C4-2B (cell line): Measurements from ENCODE around the gene HAUS3.

Source experiments
- H3K27ac ChIP-seq: fragments of 450-650 bp; 2 replicates; pipeline ENCODE4 v1.5.1; 2017
- ZFX ChIP-seq: fragments of 450-650 bp; IDR thresholded peaks from 2 replicates; pipeline ENCODE4 v1.6.1; 2017
- TF ChIP-seq, protein P1 (sequence below): fragments of 450-650 bp; conservative IDR thresholded peaks from 2 replicates; pipeline ENCODE4 v1.5.1; 2017; ENCODE audit warnings: mild to moderate bottlenecking

HAUS3 gene

DNA sequence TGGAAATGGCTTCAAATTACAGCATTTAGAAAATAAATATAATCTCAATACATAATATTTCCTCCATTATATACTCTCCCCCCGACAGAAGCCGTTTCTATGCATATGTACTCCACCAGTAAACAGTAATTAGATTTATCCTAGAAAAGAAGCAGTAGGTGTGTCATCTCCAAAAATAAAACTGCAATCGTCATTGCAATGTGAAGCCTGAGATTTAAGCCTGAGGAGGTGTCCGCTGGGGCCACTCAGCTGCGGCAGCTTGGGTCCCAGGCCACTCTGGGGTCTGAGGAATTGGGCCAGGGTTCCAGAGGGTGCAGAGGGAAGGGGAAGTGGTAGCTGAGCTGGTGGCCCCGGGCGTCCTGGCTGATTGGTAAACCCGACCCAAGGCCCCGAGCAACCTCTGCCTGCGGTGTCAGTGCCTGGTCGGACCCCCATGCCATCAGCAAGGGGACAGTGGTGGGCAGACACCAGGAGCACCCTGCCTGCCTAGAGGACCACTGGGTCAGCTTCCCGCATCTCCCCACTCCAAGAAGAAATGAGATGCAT lies 27.8 kb upstream of the HAUS3 start:
- TF ChIP-seq, protein P1, sequence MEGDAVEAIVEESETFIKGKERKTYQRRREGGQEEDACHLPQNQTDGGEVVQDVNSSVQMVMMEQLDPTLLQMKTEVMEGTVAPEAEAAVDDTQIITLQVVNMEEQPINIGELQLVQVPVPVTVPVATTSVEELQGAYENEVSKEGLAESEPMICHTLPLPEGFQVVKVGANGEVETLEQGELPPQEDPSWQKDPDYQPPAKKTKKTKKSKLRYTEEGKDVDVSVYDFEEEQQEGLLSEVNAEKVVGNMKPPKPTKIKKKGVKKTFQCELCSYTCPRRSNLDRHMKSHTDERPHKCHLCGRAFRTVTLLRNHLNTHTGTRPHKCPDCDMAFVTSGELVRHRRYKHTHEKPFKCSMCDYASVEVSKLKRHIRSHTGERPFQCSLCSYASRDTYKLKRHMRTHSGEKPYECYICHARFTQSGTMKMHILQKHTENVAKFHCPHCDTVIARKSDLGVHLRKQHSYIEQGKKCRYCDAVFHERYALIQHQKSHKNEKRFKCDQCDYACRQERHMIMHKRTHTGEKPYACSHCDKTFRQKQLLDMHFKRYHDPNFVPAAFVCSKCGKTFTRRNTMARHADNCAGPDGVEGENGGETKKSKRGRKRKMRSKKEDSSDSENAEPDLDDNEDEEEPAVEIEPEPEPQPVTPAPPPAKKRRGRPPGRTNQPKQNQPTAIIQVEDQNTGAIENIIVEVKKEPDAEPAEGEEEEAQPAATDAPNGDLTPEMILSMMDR = no peak
- TF ChIP-seq ZFX = no peak
- no peak overlapping the region for H3K27ac ChIP-seq

DNA sequence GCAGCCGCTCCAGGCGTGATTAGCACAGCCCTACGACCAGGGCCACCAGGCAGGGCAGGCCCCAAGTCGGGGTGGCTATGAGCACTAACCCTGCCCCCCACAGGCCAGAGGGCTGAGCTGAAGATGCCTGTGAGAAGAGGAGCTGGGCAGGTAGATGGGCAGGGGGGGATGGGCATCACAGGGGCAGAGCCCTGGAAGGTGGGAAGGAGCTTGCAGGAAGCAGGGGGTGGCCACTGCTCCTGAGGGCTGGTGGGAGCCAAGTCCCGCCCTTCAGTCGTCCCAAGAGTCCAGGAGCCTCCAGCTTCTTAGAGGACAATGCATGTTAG lies 27.2 kb upstream of the HAUS3 start:
- TF ChIP-seq ZFX = no peak
- TF ChIP-seq, protein P1 = no peak
- H3K27ac ChIP-seq = no peak overlapping the region

- H3K27ac ChIP-seq = no peak overlapping the region
- TF ChIP-seq, protein P1 = no peak
- TF ChIP-seq ZFX = no peak
Observed at GRCh38 chr4:2268357-2269205, 26.7 kb upstream of the HAUS3 start.

DNA sequence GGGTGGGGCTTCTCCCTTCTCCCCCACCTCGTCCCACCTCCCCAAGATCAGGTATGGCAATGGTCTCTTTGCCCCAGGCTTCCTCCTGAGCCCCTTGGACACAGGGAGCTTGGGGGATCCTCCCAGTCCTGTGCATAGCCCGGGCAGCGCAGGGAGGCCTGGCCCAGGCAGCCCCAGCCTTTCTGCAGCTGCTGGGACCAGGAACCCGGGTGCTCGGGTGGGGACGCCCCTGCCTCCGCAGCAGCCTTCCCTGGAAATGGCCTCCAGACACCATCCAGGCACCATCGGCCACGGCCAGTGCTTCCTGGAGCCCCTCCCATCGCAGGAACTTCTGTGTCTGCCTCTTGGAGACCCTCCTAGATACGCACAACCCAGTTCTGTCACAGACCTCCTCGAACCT lies 25.9 kb upstream of the HAUS3 start:
- H3K27ac ChIP-seq = no peak overlapping the region
- TF ChIP-seq ZFX = no peak
- TF ChIP-seq, protein P1 = no peak

DNA sequence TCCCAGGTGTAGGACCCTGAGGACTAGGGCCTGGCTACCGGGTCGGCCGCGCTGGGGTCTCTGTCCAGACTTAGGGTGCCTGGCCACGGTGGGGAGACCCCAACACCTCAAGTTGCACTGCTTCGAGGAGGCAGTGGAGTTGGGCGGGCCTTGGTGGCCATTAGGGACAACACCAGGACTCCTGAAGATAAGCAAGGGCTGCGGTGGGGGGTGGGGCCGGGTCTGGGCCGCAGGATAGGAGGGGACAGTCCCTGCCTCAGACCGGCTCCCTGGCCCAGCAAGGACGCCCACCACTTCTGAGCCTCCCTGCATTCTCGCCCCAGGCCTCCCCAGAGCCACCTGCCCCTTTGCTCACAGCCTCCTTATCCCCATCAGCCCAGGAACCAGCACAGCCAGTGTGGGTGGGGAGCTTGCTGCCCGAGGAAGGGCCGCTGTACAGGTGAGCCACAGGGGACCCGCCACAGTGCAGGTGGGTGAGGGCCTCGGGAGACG lies 25.4 kb upstream of the HAUS3 start:
- no peak for TF ChIP-seq ZFX
- TF ChIP-seq, protein P1 = no peak
- H3K27ac ChIP-seq = no peak overlapping the region

DNA sequence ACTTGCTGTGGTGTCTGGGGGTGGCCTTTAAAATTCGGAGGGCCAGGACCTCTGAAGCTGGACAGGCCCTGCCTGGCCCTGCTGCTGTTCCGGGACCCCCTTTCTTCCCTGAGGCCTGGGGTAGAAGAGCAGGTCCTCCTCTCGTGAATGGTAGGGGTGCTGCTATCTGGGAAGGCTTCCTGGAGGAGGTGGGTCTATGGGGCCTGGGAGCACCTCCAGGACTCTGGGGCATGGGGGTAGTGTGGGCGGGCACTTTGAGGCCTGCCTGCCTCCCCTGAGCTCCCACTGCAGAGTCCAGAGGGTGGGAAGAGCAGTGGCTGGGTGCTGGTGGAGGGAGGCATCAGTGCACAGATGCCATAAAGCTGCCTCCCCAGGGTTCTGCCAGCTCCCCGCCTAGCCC lies 24.9 kb upstream of the HAUS3 start:
- TF ChIP-seq ZFX = no peak
- TF ChIP-seq, protein P1 = no peak
- H3K27ac ChIP-seq = no peak overlapping the region

GRCh38 chr4:2266181-2266580 lies 24.3 kb upstream of the HAUS3 start:
- H3K27ac ChIP-seq = peak overlapping the region; percentile 29
- TF ChIP-seq, protein P1 = no peak
- TF ChIP-seq ZFX = no peak
